NB4 (cell line): ENCODE measurements around the gene VPS37B.

Experiments used
- DNase-seq: peaks from one replicate; pipeline ENCODE4 v3.0.0; 2010; ENCODE audit warnings: low read depth
- H3K4me3 ChIP-seq: one replicate; pipeline ENCODE4 v1.5.1; 2011; ENCODE audit warnings: mild to moderate bottlenecking, low read depth, low read length, moderate library complexity
- MYC ChIP-seq: IDR thresholded peaks from 2 replicates; pipeline ENCODE4 v1.6.1; 2011; ENCODE audit warnings: low read depth, low read length
- POLR2A ChIP-seq: IDR thresholded peaks from 2 replicates; pipeline ENCODE4 v1.6.1; 2011; ENCODE audit warnings: mild to moderate bottlenecking; ENCODE audit not compliant: insufficient read length; ENCODE audit errors: extremely low read depth
- TF ChIP-seq, protein P1 (sequence below): IDR thresholded peaks from 2 replicates; pipeline ENCODE4 v1.6.1; 2011; ENCODE audit warnings: low read depth, low read length
- TF ChIP-seq, protein P2 (sequence below): IDR thresholded peaks from one replicate; pipeline ENCODE4 v1.5.1; 2012; ENCODE audit warnings: low read depth, low read length

VPS37B gene

GRCh38 chr12:122928404-122929147 lies 32.7 kb upstream of the VPS37B start:
- TF ChIP-seq POLR2A (no peak), MYC (no peak)
- TF ChIP-seq, protein P1, sequence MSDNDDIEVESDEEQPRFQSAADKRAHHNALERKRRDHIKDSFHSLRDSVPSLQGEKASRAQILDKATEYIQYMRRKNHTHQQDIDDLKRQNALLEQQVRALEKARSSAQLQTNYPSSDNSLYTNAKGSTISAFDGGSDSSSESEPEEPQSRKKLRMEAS: no peak
- TF ChIP-seq, protein P2, sequence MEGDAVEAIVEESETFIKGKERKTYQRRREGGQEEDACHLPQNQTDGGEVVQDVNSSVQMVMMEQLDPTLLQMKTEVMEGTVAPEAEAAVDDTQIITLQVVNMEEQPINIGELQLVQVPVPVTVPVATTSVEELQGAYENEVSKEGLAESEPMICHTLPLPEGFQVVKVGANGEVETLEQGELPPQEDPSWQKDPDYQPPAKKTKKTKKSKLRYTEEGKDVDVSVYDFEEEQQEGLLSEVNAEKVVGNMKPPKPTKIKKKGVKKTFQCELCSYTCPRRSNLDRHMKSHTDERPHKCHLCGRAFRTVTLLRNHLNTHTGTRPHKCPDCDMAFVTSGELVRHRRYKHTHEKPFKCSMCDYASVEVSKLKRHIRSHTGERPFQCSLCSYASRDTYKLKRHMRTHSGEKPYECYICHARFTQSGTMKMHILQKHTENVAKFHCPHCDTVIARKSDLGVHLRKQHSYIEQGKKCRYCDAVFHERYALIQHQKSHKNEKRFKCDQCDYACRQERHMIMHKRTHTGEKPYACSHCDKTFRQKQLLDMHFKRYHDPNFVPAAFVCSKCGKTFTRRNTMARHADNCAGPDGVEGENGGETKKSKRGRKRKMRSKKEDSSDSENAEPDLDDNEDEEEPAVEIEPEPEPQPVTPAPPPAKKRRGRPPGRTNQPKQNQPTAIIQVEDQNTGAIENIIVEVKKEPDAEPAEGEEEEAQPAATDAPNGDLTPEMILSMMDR: no peak
- H3K4me3 ChIP-seq: no peak overlapping the region
- DNase-seq: no peak

- TF ChIP-seq MYC (no peak), POLR2A (no peak)
- TF ChIP-seq, protein P2: no peak
- TF ChIP-seq, protein P1: no peak
- DNase-seq: no peak
- H3K4me3 ChIP-seq: no peak overlapping the region
Observed at GRCh38 chr12:122927756-122928403, 32.0 kb upstream of the VPS37B start.

DNA sequence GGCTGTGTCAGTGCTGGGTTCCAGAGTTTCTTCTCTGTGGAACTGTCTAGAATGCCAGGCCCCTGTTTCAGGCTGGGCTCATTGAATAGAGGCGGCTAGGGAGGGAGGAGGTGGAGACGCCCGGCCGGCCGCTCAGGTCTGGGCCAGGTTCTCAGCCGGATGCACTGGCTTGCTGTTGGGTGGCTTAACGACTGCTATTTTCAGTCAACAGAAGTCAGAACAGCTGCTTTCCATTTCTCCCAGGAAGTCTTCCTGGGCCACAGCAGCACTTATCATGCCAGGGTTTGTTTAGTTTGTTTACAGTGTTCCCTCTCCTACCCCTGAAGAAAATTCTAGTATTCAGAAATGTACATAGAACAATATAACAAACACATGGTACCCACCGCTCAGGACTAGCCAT lies 26.0 kb upstream of the VPS37B start:
- no peak overlapping the region for H3K4me3 ChIP-seq
- no peak for TF ChIP-seq POLR2A
- TF ChIP-seq, protein P2: no peak
- TF ChIP-seq MYC: no peak
- TF ChIP-seq, protein P1: no peak
- no peak for DNase-seq

DNA sequence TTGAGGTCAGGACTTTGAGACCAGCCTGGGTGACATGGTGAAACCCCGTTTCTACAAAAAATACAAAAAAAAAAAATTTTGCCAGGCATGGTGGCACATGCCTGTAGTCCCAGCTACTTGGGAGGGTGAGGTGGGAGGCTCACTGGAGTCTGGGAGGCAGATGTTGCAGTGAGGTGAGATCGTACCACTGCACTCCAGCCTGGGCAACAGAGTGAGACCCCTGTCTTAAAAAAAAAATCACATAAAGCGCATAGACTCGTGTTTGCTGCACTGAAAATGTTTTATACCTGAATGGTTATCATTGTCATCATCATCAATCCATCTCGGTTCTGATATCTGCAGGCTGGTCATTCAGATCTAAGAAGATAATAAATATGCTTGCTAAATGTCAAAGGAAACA lies 24.8 kb upstream of the VPS37B start:
- no peak for DNase-seq
- TF ChIP-seq, protein P1: no peak
- TF ChIP-seq, protein P2: no peak
- H3K4me3 ChIP-seq: no peak overlapping the region

GRCh38 chr12:122918827-122919226 lies 22.9 kb upstream of the VPS37B start:
- no peak for TF ChIP-seq POLR2A
- H3K4me3 ChIP-seq: no peak overlapping the region
- DNase-seq: no peak

GRCh38 chr12:122917507-122918121 lies 21.7 kb upstream of the VPS37B start:
- no peak for DNase-seq
- H3K4me3 ChIP-seq: no peak overlapping the region
- TF ChIP-seq MYC (no peak), POLR2A (no peak)
- TF ChIP-seq, protein P1: no peak
- TF ChIP-seq, protein P2: no peak
